ENCODE results near the gene IL17F. TPM values are rescaled to one million over a fixed set of nuclear protein-coding genes. Genes with fewer than 3 reads are reported as not detected.

IL17F gene
- not detected for total RNA-seq

DNA sequence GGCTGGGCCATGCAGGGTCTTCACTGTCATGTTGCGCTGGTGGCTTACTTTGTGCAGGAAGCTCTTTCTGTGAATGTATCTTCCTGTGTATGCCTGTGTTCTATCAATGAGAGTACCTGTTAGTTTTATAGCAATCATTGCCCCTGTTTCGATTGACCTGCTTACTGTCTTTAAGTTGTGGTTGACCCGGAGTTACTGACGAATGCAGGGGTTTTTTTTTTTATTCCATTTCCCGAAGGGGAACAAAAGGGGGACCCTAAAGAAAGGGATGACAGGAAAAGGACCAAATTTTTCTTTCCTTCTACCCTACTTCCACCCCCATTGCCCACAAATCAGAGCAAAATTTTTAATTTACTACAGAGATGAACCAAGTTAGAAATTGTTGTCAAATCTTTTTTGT lies at the start of gene IL17F:
IL17F (minus strand) TSS at position 101 of the 400 bp plus-strand sequence; CDS start at position 30, 71 bp downstream.
- H3K4me1 ChIP-seq: no peaks in the 10 kb centered on the region
- H3K4me3 ChIP-seq: no peak within 1 kb of the TSS
- H3K36me3 ChIP-seq: no peaks in the 10 kb centered on the region
- intact Hi-C loops (cut with DNase I): no loop called here
- no peak within 1 kb of the TSS for H3K27ac ChIP-seq
- no peaks in the 10 kb centered on the region for H3K27me3 ChIP-seq
- H3K9me3 ChIP-seq: no peaks in the 10 kb centered on the region
- TF ChIP-seq, protein P1, sequence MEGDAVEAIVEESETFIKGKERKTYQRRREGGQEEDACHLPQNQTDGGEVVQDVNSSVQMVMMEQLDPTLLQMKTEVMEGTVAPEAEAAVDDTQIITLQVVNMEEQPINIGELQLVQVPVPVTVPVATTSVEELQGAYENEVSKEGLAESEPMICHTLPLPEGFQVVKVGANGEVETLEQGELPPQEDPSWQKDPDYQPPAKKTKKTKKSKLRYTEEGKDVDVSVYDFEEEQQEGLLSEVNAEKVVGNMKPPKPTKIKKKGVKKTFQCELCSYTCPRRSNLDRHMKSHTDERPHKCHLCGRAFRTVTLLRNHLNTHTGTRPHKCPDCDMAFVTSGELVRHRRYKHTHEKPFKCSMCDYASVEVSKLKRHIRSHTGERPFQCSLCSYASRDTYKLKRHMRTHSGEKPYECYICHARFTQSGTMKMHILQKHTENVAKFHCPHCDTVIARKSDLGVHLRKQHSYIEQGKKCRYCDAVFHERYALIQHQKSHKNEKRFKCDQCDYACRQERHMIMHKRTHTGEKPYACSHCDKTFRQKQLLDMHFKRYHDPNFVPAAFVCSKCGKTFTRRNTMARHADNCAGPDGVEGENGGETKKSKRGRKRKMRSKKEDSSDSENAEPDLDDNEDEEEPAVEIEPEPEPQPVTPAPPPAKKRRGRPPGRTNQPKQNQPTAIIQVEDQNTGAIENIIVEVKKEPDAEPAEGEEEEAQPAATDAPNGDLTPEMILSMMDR (IDR thresholded peaks at IDR 0.05): no peak
- DNase-seq (ENCODE audit: low spot score in 2 of 2): no peak

DNA sequence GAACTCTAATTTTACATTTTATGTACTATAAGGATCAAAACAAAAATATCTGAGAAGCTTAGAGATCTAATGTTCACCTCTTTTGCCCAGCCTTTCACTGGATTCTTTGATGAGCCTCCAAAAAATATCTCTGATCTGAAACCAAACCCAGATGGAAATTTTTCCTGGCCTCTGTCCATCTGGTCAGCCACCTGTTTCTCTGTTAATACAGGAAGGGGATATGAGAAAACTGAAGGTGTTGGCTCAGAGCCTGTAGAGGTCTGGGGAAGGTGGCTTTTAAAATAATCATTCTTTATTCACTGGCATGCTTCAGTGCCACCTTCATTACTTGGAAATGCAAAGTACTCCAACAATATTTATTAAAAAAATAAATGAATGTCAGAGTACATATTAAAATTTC lies 48.8 kb upstream of the IL17F start:
- no peaks in the 10 kb centered on the region for H3K4me1 ChIP-seq
- intact Hi-C loops (cut with DNase I): no loop called here
- no peak overlapping the region for H3K4me3 ChIP-seq
- H3K27ac ChIP-seq: no peak overlapping the region
- DNase-seq (ENCODE audit: low spot score in 2 of 2): no peak
- H3K27me3 ChIP-seq: no peaks in the 10 kb centered on the region
- no peaks in the 10 kb centered on the region for H3K9me3 ChIP-seq
- no peaks in the 10 kb centered on the region for H3K36me3 ChIP-seq
- TF ChIP-seq, protein P1 (IDR thresholded peaks at IDR 0.05): no peak

DNA sequence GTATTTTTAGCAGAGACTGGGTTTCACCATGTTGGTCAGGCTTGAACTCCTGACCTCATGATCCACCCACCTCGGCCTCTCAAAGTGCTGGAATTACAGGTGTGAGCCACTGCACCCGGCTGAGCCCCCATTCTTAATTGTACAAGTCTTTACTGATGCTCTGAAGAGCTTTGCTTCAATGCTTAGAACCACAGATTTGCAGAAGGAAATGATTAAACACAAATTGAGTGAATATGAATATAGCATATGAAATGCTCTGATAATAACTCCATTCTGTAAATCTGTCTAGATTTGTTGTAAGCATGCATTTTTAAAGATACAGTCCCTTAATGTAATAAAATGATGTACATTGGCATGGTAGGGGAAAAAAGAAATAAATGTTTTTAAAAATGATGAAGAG lies 44.5 kb upstream of the IL17F start:
- intact Hi-C loops (cut with DNase I): loop anchor here (5.0 to 10.0 kb wide), 3 partner anchors 213 to 308 kb away; partner anchors contain the start of gene TRAM2
- H3K4me1 ChIP-seq: peaks cover 7 to 11% of the 10 kb centered on the region in 2 donors
- H3K27me3 ChIP-seq: no peaks in the 10 kb centered on the region
- H3K36me3 ChIP-seq: no peaks in the 10 kb centered on the region
- no peaks in the 10 kb centered on the region for H3K9me3 ChIP-seq
- TF ChIP-seq, protein P1 (IDR thresholded peaks at IDR 0.05): no peak
- no peak overlapping the region for H3K27ac ChIP-seq
- no peak for DNase-seq (ENCODE audit: low spot score in 2 of 2)
- no peak overlapping the region for H3K4me3 ChIP-seq

DNA sequence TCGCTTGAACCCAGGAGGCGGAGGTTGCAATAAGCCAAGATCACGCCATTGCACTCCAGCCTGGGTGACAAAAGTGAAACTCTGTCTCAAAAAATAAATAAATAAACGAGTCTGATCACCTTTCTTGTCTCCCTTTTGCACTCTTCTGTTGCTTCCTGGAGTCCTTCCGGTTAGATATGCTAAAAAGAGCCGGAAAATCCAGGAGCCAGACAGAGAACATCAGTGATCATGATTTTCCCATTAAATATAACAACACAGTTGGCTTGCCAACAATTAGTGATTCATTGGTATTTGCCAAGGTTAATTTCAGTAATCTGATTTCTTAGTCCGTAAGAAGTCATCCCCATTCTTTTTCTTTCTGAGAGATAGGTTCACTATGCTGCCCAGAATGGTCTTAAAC lies 43.9 kb upstream of the IL17F start:
- H3K27ac ChIP-seq: no peak overlapping the region
- no peak overlapping the region for H3K4me3 ChIP-seq
- TF ChIP-seq, protein P1 (IDR thresholded peaks at IDR 0.05): no peak
- H3K36me3 ChIP-seq: no peaks in the 10 kb centered on the region
- H3K27me3 ChIP-seq: no peaks in the 10 kb centered on the region
- DNase-seq (ENCODE audit: low spot score in 2 of 2): no peak
- peaks cover 9 to 11% of the 10 kb centered on the region in 2 donors for H3K4me1 ChIP-seq
- no peaks in the 10 kb centered on the region for H3K9me3 ChIP-seq
- intact Hi-C loops (cut with DNase I): loop anchor here (5.0 to 10.0 kb wide), 3 partner anchors 214 to 309 kb away; partner anchors contain the start of gene TRAM2

DNA sequence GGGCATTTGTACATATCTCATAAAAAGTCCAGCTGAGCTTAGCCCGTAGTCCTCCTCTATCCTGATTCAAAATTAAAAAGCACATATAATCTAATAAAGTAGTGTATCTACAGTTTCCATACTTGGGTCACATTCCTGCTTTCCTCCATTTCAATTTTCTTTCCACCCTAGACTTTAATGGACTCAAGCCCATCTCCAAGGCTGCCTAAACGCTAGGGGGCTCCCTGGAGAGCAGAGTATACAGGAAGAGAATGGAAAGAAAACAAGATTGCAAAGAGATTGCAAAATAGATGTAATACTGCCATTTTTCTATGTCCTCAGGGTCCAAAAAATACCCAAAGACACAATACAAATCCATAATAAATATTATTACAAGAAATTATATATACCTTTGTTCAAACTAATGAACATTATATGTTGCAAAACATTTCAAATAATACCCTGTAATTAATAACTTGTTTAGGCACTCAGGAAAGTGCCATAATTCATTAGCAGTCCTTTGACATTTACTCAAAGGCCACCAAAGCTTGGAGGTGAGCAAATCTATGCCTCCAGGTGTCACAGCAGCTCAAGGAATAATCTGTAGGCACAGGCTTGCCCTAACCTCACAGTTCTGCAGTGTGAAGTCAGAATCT lies 42.6 kb upstream of the IL17F start:
- no peak overlapping the region for H3K4me3 ChIP-seq
- peaks cover 10 to 11% of the 10 kb centered on the region in 2 donors for H3K4me1 ChIP-seq
- no peaks in the 10 kb centered on the region for H3K27me3 ChIP-seq
- intact Hi-C loops (cut with DNase I): loop anchor here (5.0 to 10.0 kb wide), 3 partner anchors 215 to 310 kb away; partner anchors contain the start of gene TRAM2
- peak in 1 of 2 donors; percentile 79 for DNase-seq (ENCODE audit: low spot score in 2 of 2)
- H3K36me3 ChIP-seq: peaks cover under 1 to 8% of the 10 kb centered on the region in 2 donors
- no peak overlapping the region for H3K27ac ChIP-seq
- H3K9me3 ChIP-seq: no peaks in the 10 kb centered on the region
- TF ChIP-seq, protein P1 (IDR thresholded peaks at IDR 0.05): peak; percentile 18 to 51 (median 32)

All from ascending aorta (tissue), 2 donors.